ENCODE data around the gene CEP295NL.

CEP295NL gene

GRCh38 chr17:78891406-78892061, 11.5 kb downstream of the CEP295NL start:
- H3K4me3 ChIP-seq (ENCODE audit: low read length) = no peak overlapping the region
- no peak for TF ChIP-seq ZNF274 (IDR thresholded peaks at IDR 0.05; ENCODE audit: low read depth, low read length)

GRCh38 chr17:78890498-78890897, 12.5 kb downstream of the CEP295NL start:
- no peak for TF ChIP-seq ZNF274 (IDR thresholded peaks at IDR 0.05; ENCODE audit: low read depth, low read length)
- H3K4me3 ChIP-seq (ENCODE audit: low read length) = no peak overlapping the region; the same call in 1 of the 2 replicates

- peak overlapping the region; percentile 13; the same call in 1 of the 2 replicates for H3K4me3 ChIP-seq (ENCODE audit: low read length)
Observed at GRCh38 chr17:78890096-78890495, 12.9 kb downstream of the CEP295NL start.

GRCh38 chr17:78889531-78889930, 13.5 kb downstream of the CEP295NL start:
- TF ChIP-seq ZNF274 (IDR thresholded peaks at IDR 0.05; ENCODE audit: low read depth, low read length) = no peak
- no peak overlapping the region; the same call in 1 of the 2 replicates for H3K4me3 ChIP-seq (ENCODE audit: low read length)

- H3K4me3 ChIP-seq (ENCODE audit: low read length) = no peak overlapping the region; the same call in 1 of the 2 replicates
Observed at GRCh38 chr17:78888941-78889518, 14.0 kb downstream of the CEP295NL start.

GRCh38 chr17:78886954-78887353, 16.0 kb downstream of the CEP295NL start:
- no peak for TF ChIP-seq ZNF274 (IDR thresholded peaks at IDR 0.05; ENCODE audit: low read depth, low read length)
- no peak overlapping the region for H3K4me3 ChIP-seq (ENCODE audit: low read length)

More at GRCh38 chr17:78888941-78889518, 14.0 kb downstream of the CEP295NL start:
- no peak for TF ChIP-seq ZNF274 (IDR thresholded peaks at IDR 0.05; ENCODE audit: low read depth, low read length)

- H3K4me3 ChIP-seq (ENCODE audit: low read length) = no peak overlapping the region
- no peak for TF ChIP-seq ZNF274 (IDR thresholded peaks at IDR 0.05; ENCODE audit: low read depth, low read length)
Observed at GRCh38 chr17:78885956-78886355, 17.0 kb downstream of the CEP295NL start.

GRCh38 chr17:78884876-78885667, 17.9 kb downstream of the CEP295NL start:
- TF ChIP-seq ZNF274 (IDR thresholded peaks at IDR 0.05; ENCODE audit: low read depth, low read length) = no peak
- no peak overlapping the region for H3K4me3 ChIP-seq (ENCODE audit: low read length)

GRCh38 chr17:78884148-78884825, 18.7 kb downstream of the CEP295NL start:
- no peak overlapping the region for H3K4me3 ChIP-seq (ENCODE audit: low read length)
- no peak for TF ChIP-seq ZNF274 (IDR thresholded peaks at IDR 0.05; ENCODE audit: low read depth, low read length)

- TF ChIP-seq ZNF274 (IDR thresholded peaks at IDR 0.05; ENCODE audit: low read depth, low read length) = no peak
- no peak overlapping the region for H3K4me3 ChIP-seq (ENCODE audit: low read length)
Observed at GRCh38 chr17:78883533-78884131, 19.4 kb downstream of the CEP295NL start.

GRCh38 chr17:78883089-78883532, 19.9 kb downstream of the CEP295NL start:
- H3K4me3 ChIP-seq (ENCODE audit: low read length) = no peak overlapping the region
- TF ChIP-seq ZNF274 (IDR thresholded peaks at IDR 0.05; ENCODE audit: low read depth, low read length) = no peak

GRCh38 chr17:78882540-78883088, 20.4 kb downstream of the CEP295NL start:
- TF ChIP-seq ZNF274 (IDR thresholded peaks at IDR 0.05; ENCODE audit: low read depth, low read length) = no peak

GRCh38 chr17:78879635-78880186, 23.3 kb downstream of the CEP295NL start:
- TF ChIP-seq ZNF274 (IDR thresholded peaks at IDR 0.05; ENCODE audit: low read depth, low read length) = no peak
- no peak overlapping the region for H3K4me3 ChIP-seq (ENCODE audit: low read length)

More at GRCh38 chr17:78882540-78883088, 20.4 kb downstream of the CEP295NL start:
- H3K4me3 ChIP-seq (ENCODE audit: low read length) = no peak overlapping the region

All from GM08714 (cell line).